ENCODE data around the gene GPC6.

DNA sequence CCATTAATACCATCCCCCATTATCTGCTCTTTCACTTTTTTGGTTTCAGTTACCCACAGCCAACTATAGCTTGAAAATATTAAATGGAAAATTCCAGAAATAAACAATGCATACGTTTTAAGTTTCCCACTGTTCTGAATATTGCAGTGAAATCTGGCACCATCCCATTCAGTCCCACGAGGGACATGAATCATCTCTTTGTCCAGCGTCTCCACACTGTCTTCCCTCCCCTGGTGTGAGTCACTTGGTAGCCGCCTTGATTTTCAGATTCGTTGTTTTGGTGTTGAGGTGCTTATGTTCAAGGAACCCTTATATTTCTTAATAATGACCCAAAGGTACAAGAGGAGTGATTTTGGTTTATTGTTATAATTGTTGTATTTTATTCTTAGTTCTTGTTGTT is 1006.8 kb downstream of the GPC6 start:
- TF ChIP-seq CTCF (IDR thresholded peaks at IDR 0.05; ENCODE audit: low read length), result no peak
- TF ChIP-seq EZH2 (optimal IDR thresholded peaks at IDR 0.05; ENCODE audit: low read depth, low read length), result no peak
- no peak for TF ChIP-seq EZH2phosphoT487 (IDR thresholded peaks at IDR 0.05; ENCODE audit: low read length)
